Chondrocyte (in vitro differentiated cells): Measurements from ENCODE around the gene ZFP62. TPM values are rescaled to one million over a fixed set of nuclear protein-coding genes. Genes with fewer than 3 reads are reported as not detected.

Experiments
- DNase-seq: peaks from one replicate; pipeline ENCODE4 v3.0.0; 2021; ENCODE audit warnings: mixed read lengths, low spot score
- H3K27ac Mint-ChIP-seq: one replicate; pipeline ENCODE4 v1.8.0; 2021; ENCODE audit warnings: mild to moderate bottlenecking, moderate library complexity, mixed read lengths; ENCODE audit not compliant: unreplicated experiment
- H3K27me3 Mint-ChIP-seq: 2 replicates; pipeline ENCODE4 v1.8.0; 2021; ENCODE audit warnings: low read depth, mixed read lengths
- H3K36me3 Mint-ChIP-seq: 2 replicates; pipeline ENCODE4 v1.8.0; 2021; ENCODE audit warnings: low read depth, mixed read lengths
- H3K4me1 Mint-ChIP-seq: 2 replicates; pipeline ENCODE4 v1.8.0; 2021; ENCODE audit warnings: low read depth, mild to moderate bottlenecking, mixed read lengths
- H3K4me3 Mint-ChIP-seq: one replicate; pipeline ENCODE4 v1.8.0; 2021; ENCODE audit warnings: mild to moderate bottlenecking, moderate library complexity, mixed read lengths; ENCODE audit not compliant: unreplicated experiment
- H3K9me3 Mint-ChIP-seq: 2 replicates; pipeline ENCODE4 v1.8.0; 2021; ENCODE audit warnings: low read depth, mixed read lengths
- CTCF ChIP-seq: fragments of 200-600 bp; sonication (generic); IDR thresholded peaks from 2 replicates; pipeline ENCODE4 v1.5.0; 2021; ENCODE audit warnings: antibody characterized with exemption, mild to moderate bottlenecking, moderate library complexity
- total RNA-seq: library from RNA; stranded (reverse); gene quantifications from 3 replicates; pipeline ENCODE4 v1.2.1, GENCODE V29; 2021

ZFP62 gene
- total RNA-seq, 1 donor from 2014 or later: 13.3 TPM

GRCh38 chr5:180872419-180872818 lies 11.3 kb upstream of the ZFP62 start:
- H3K27me3 Mint-ChIP-seq: peaks cover 3% of the 10 kb centered on the region
- no peaks in the 10 kb centered on the region for H3K4me1 Mint-ChIP-seq
- H3K36me3 Mint-ChIP-seq: no peaks in the 10 kb centered on the region
- DNase-seq: no peak
- H3K9me3 Mint-ChIP-seq: no peaks in the 10 kb centered on the region
- no peak overlapping the region for H3K27ac Mint-ChIP-seq
- H3K4me3 Mint-ChIP-seq: no peak overlapping the region
- TF ChIP-seq CTCF: no peak

GRCh38 chr5:180870276-180871068 lies 9.4 kb upstream of the ZFP62 start:
- Mint-ChIP-seq H3K9me3 (no peaks in the 10 kb centered on the region), H3K27me3 (peaks cover 10% of the 10 kb centered on the region), H3K36me3 (no peaks in the 10 kb centered on the region), H3K27ac (no peak overlapping the region), H3K4me3 (no peak overlapping the region), H3K4me1 (peaks cover 10% of the 10 kb centered on the region)
- TF ChIP-seq CTCF: no peak
- DNase-seq: no peak

- Mint-ChIP-seq H3K27ac (no peak overlapping the region), H3K4me3 (no peak overlapping the region), H3K36me3 (no peaks in the 10 kb centered on the region), H3K9me3 (no peaks in the 10 kb centered on the region), H3K27me3 (peaks cover 10% of the 10 kb centered on the region), H3K4me1 (peaks cover 10% of the 10 kb centered on the region)
- DNase-seq: no peak
- no peak for TF ChIP-seq CTCF
Observed at GRCh38 chr5:180869587-180869986, 8.5 kb upstream of the ZFP62 start.

- Mint-ChIP-seq H3K27me3 (peaks cover 10% of the 10 kb centered on the region), H3K4me1 (peaks cover 10% of the 10 kb centered on the region), H3K27ac (no peak overlapping the region), H3K4me3 (no peak overlapping the region), H3K9me3 (no peaks in the 10 kb centered on the region), H3K36me3 (no peaks in the 10 kb centered on the region)
- DNase-seq: no peak
- TF ChIP-seq CTCF: peak; percentile 85
Observed at GRCh38 chr5:180868960-180869359, 7.9 kb upstream of the ZFP62 start.

- no peak overlapping the region for H3K27ac Mint-ChIP-seq
Observed at GRCh38 chr5:180866985-180867384, 5.9 kb upstream of the ZFP62 start.

More at GRCh38 chr5:180866985-180867384, 5.9 kb upstream of the ZFP62 start:
- Mint-ChIP-seq H3K36me3 (no peaks in the 10 kb centered on the region), H3K9me3 (no peaks in the 10 kb centered on the region), H3K4me3 (no peak overlapping the region), H3K27me3 (peaks cover 10% of the 10 kb centered on the region), H3K4me1 (peaks cover 10% of the 10 kb centered on the region)
- TF ChIP-seq CTCF: no peak
- DNase-seq: no peak
